HG03520 (cell line): ENCODE results near the gene LIFR.

ENCODE experiments used
- ATAC-seq: cut with Tn5 transposase; IDR thresholded peaks from one replicate; pipeline ENCODE4 v1.9.1; 2021; ENCODE audit warnings: mild to moderate bottlenecking, moderate library complexity; ENCODE audit not compliant: unreplicated experiment

Gene LIFR

DNA sequence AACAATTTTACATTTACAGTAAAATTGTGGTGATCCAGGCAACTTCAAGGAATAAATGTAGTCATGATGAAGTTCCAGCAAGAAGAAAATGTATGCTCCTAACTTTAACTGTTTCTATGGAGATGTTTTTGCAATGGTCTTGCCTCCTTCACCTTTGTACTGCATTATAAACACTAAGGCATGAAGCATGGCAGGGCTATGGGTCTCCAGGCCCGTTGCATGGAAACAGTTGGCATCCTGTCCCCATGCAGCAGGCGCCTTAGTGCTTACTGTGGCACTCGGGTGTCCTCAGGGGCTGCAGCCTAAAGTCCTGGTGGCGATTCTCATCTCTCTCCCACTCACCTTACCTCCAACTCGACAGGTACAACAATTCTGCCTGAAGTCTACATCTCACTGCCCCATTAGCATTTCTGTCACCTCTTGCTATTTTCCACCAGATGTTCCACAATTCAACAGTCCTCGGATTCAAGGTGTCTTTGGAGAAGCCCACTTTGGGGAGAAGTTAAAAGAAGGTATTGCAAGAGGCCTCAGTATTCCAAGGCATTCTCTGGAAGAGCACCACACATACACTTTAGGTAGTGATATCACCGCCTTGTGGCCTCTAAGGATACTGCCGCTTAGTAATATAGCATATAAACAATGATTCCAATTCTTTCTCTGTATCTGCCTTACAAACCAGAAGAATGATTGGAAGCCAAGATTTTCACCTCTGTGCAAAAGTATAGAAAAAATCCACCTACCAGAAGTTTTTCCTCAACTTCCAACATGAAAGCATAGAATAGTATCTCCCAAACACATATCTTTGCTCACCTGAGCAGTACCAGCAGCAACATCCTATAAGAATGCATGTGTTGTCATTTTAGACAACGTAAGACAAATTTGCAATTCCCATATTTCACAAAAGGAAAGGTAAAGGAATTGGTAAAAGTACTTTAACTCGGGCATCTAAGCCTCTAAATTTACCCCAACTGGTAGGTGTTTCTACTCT is 5.1 kb downstream of the LIFR start:
- ATAC-seq, result no peak

DNA sequence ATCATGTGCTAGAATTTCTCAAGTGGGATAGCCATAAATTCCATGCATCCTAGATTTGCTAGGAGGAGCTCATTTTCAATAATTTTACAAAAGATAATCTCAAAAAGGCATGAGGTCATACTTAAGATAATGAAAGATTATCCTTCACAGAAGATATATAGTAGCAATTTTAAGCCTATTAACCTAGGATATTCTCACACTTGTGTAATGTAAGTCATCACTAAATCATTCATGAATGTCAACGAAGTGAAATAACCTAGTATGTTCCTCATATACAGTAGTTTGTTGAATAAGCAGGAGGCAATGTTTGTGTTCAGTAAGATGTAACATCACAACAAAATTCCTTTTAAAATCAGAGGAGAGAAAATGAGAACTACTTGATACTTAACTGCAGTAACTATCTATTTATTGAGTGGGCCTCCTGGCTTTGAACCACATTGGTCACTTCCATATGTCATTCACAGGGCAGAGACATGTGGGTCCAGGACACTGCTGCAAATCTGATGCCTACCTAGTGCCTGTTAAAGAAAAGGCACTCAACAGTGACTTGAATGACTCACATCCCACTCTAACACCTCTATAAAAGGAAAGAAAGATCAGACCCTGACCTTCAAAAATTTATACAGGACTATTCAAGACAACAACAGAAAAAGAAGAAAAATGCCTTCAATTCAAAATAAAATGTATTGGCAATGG is 8.2 kb downstream of the LIFR start:
- ATAC-seq, result no peak

DNA sequence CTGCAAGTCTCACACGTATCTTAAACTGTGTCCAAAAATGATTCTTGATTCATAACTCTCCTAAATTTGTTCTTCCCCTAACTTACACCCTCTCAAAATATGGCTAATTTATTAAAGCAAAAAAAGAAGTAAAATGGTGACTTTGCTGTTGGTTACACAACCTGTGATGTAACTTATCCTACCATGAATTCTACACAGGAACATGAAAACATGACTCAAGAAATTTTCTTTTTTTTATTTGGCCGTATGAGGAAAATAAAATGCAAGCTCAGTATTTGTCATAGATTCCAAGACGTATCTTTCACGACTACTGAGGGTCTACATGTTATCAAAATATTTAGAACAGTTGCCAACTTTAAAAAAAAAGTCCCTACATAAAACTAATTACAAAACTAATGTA is 9.2 kb downstream of the LIFR start:
- ATAC-seq, result no peak

DNA sequence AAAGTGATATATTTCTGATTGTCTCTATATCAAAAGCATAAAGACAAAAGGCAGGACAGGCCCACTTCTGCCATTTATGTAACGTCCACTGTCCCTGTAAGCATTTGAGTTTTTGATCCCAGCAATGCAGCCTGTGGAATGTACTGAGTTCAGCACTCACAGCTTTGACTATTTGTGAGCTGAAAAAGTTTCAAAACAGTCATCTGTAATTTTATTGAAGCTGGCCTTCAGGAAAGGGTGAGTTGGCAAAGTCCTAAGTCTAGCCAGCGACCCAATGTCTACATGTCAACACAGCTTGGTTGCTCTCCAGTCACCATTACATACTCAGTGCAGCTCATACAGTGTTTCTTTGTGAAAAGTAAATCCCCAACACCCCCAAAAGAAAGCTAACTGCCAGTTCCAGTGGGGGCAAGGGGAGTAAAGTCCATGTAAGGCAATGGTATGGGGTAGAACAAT is 9.7 kb downstream of the LIFR start:
- ATAC-seq, result no peak

DNA sequence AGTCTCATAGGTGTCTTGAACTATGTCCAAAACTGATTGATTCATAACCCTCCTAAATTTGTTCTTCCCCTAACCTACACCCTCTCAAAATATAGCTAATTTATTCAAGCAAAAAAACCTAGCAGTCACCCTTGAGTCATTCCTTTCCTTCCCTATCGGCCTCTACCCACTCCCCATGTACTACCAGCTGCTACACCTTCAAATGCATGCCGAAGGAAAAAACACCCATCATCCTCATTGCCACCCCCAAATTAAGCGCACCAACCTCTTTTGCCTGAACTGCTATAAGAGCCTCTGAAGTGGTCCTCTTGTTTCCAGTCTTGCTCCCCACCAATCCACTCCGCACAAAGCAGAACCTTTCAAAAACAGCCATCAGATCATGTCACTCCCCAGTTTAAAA is 12.6 kb downstream of the LIFR start:
- no peak for ATAC-seq

DNA sequence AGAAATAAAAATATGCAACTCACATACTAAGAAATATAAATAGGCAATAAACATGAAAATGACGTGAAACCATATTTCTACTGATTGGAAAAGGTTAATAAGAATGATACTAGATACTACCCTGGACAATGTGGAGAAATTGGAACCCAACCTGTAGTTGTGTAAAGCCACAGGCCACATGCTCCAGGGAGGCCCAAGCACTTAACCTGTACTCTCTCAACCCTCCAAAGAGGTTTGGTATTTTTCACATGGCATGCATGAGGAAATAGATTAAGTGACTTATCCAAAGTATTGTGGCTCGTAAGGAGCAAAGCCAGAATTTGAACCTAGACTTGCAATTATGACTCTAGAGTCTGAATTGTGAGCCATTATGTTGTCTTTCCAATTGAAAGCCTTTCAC is 13.4 kb downstream of the LIFR start:
- no peak for ATAC-seq

DNA sequence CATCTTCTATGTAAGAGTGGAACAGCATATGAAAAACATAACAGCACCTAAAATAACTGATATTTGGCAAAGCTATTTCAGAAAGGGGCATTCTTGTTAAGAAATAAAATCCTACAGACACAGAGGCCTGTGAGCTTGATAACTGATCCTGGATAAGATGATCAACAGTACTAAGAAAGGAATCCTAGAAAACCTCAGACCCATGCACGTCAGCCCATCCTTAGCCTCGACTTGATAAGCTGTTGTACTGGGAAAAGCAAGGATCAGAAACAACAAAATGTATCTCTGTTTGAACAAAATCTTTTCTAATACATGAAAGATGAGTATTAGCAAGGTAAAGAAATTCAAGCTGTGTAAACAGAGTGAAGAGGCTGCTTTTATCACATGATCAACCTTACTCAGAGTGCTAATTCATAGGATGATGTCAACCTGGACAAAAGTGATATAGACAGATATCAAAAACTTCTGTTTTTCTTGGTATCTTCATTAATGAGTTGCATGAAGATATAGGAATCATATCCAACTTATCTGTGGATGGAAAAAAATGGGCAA is 15.2 kb downstream of the LIFR start:
- no peak for ATAC-seq

DNA sequence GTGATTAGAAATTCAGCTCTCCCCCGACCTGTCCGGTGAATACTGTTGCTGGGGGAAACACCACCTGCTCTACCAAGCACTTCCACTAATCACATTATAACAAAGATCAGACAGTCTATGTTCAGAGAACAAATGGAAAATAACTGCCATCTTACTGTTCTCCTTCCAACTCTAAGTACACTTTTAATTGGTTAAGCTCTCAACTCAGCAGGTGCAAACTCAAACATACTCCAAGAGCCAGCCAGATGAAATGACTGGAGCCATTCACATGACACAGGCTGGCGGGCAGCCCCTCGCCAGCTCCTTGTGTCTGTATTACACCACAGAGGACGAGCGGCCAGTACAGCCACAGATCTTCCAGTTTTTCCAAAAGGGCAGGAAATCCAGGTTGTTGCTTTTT is 16.1 kb downstream of the LIFR start:
- no peak for ATAC-seq

DNA sequence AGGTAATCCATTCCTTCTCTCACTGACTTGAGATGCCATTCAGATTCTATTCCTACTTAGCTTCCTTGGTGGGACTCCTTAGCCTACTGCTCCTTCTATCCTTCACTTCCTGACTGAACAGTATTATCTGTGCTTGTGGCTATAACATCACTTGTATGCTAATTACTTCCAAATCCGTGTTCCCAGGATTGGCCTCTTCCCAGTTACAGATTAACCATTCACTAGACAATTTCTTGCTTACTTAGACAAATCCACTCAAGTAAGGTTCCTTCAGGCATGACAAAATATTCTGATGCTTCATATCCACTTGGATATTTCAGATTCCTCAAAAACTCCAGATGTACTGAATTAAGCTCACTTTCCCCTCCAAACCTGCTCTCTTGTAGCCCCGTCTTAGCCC is 18.3 kb downstream of the LIFR start:
- ATAC-seq, result no peak

DNA sequence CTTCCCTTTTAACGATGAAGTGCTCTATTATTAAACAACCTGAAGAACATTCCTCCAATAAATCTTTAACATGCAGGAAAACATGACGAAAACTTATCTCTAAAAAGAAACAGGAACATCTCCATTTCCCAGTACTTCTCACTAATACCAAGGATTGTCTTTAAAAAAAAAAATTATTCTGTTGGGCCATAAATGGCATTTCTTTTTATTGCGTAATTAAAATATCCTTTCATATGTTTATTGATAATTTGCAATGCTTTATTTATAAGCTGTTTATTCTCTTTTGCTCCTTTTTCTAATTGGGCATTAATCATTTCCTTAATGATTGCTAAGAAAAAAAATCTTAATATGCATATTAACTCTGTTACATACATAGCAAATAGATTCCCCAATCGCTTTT is 18.9 kb downstream of the LIFR start:
- no peak for ATAC-seq

DNA sequence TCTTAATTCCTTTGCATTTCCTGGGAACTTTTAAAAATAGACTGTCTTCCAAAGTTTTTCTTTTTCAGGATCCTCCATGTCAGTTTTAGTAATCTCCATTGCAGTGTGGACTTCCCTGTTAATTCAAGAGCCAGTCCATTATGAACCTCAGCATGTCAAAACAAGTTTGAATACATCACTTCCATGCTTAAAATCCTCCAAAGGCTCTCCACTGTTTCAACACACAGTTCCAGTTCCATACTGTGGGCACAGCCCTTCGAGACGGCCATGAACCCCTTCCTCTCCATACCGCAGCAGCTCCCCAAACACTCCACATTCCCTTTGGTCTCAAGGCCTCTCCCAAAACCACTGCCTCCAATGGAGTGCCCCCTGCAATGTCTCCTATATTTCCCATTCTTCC is 19.5 kb downstream of the LIFR start:
- no peak for ATAC-seq

DNA sequence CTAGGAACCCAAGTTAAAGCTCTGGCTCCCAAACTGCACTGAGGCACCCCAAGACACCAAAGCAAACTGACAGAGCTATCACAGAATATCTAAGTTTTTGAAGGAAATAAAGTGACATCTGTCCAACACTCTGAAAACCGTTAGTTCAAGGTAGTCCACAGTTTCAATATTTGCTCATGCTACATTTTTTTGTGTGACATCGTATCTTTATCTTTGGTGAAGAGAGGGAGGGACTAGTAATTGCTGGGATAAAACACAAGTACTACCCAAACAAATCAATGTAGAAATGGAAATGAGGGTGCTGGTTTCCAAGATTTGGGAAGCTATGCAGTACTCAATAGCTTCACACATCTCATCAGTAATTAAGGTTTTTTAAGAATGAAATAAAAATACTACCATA is 20.6 kb downstream of the LIFR start:
- ATAC-seq, result no peak

DNA sequence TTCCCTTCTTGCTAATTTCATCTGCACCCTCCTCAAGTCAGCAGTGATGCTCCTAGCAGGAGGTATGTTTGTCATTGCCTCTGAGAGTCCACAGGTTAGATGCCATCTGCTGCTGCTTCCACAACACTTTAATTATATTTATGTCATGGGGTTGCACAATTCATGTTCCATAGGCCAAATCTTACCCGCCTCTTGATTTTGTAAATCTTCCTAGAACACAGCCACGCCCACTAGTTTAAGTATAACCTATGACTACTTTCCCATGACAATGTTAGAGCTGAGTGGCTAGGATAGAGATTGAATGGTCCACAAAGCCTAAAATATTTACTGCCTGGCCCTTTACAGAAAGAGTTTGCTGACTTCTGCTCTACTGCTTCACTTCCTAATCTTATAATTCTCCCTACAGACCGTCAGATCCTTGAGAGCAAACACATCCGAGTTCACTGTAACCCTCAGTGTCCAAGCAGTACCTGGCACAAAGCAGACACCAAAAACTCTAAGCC is 21.1 kb downstream of the LIFR start:
- no peak for ATAC-seq

DNA sequence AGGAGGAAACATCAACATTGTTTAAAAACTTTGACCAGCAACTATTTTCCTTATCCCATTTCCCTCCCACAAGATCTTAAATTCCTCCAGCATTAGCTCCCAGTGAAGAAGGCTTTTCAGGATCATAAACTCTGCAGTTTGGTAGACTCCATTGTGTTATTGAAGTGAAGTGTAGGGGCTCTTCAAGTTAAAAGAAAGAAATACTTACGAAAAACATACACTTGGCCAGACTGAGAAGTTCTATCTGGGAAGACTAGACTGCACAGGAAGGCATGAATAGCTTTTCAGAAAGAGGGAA is 22.3 kb downstream of the LIFR start:
- ATAC-seq, result no peak

DNA sequence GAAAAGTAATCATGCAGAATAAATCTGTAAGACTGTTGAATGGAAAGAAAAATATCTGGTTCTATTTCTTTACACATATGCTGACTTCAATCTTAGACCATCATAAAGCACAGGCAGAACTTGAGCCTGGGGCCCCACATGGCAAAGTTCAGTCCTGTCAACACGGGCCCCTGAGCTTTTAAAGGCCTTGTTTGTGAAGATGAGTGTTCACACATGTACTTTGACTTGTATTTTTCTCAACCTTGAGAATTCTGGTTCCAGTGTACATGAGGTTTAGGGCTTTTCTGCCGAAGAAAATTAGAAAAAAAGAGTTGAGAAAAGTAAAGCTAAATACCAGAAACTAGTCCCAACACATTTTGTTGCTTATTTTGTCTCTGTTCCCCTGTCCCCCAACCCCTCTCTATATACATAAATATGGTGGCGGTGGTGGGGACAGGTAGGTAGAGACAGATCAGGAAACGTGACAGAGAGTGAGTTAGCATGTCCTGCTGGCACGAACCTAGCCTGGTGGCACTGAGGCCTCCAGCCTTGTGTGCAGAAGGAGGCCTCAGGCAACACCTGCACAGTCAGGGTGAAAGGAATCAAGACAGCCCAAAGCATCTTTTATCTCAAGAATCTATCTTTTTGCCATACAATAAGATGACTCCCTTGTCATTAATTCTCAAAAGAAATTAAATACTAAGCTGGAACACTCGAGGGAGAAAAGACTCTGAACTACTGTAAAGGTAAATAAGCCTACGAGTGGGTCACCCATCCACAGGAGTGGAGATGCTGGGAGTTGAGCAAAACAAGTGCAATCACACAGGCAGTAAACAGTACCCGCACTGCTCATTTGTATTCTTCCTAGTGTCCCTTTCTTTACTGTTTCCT is 22.9 kb downstream of the LIFR start:
- no peak for ATAC-seq

DNA sequence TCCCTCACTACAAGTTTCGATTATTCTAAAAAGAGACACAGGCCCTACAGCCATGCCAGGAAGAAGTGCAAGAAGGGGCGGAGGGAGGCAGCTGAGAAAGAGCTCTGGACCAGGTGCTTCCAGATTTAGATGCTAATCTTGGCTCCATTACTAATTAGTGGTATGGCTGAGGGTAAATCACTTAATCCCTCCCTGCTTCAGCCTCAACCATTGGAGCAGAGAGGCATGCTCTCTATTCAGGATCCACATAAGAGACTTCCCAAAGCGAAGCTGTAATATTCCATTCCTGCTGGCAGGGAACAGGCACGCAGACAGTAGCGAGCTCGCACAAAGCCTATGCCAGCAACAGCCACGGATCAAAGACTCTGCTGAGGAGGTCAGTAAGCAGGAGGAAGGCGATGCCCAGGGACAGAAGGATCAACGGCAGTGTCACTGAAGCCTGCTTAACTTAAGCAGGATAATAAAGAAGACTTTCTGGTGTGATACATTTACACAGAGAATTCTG is 24.2 kb downstream of the LIFR start:
- ATAC-seq, result no peak

DNA sequence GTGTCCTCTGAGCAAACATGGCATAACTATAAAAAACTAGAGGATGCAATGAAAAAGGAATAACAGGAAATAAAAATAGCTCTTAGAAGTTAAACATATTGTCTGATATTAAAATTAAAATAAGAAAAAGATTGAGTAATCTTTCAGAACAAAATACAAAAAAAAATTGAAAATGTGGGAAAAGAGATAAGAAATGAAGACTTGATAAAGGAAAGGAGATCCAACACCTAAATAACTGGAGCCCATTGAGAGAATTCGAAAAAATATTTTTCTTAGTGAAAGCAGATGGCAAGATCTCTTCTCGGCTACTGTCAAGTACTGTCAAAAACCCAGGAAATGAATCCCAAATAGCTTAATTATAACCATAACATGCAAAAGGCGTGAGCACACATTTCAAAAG is 24.9 kb downstream of the LIFR start:
- ATAC-seq, result no peak

DNA sequence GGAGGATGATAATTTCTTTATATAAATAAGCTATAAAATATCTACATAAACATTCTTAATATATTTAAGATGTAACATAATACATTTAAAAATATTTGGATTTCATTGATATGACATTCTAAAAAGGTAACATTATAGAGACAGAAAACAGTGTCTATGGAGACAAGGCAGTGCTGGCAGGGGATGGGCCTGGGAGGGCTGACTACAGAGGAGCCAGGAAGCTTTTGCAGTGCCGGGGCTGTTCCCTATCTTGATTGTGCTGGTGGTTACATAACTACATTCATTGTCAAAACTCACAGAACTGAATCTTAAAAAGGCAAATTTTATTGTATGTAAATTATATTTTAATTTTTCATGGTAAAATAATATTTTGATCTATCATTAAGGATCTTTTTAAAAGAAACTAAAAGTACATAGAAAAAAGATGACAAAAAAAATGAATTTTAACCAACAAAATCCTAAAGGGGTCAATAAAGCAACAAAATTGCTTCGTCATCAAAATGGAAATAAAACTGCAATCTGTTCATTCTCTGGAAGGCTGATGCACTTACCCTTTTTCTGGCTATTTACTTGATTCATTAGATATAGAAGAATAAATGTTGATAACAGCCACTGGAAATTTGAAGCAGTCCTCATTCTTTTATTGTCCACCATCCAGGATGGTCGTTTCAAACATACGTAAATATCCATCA is 26.3 kb downstream of the LIFR start:
- ATAC-seq, result no peak

DNA sequence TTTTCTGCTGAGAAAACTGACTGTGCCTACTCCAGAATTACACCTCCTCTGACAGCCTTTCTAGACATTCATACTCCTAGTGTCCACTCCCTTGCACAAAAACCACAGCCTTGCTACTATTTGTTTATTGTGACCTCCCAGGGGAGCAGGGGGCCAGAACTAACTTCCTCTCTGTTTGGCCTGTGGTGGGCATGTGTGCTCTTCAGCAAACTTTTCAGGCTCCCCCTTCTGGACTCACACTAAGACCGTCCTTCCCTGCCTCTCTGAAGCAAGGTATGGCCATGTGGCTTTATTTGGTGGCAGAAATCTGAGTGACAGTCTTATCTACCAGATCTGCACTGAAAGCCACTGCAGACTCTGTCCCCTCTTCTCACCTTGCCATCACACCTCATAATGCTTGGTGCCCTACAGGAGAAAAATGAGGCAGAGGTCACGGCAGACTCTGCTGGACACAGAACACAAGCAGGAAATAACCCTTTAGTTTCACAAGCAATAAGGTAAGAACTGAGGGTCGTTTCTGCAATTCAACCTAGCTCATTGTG is 28.2 kb downstream of the LIFR start:
- ATAC-seq, result no peak

DNA sequence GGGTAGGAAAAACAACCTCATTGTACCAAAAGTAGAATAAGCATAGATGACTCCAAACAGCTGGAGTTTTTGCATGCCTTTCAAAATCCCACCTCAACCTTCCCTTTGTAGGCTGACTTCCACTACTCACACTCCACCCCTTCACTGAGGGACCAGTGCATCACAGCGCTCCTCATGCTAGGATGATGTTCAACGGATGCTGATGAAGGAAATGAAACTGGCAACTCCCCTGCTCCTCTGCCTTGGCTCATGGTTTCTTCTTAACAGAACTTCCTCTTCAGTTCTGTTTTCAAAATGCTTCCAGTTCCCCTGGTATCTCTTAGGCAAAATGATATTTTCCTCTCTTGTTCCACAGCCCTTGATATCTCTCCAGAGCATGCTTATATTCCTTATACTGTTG is 29.0 kb downstream of the LIFR start:
- no peak for ATAC-seq
